ENCODE results near the gene DMD.
"Not testable (repeated sequence)": the region's sequence is repeated elsewhere in the genome, so short reads cannot be mapped to it uniquely, and the experiment has no call there.

DMD gene

DNA sequence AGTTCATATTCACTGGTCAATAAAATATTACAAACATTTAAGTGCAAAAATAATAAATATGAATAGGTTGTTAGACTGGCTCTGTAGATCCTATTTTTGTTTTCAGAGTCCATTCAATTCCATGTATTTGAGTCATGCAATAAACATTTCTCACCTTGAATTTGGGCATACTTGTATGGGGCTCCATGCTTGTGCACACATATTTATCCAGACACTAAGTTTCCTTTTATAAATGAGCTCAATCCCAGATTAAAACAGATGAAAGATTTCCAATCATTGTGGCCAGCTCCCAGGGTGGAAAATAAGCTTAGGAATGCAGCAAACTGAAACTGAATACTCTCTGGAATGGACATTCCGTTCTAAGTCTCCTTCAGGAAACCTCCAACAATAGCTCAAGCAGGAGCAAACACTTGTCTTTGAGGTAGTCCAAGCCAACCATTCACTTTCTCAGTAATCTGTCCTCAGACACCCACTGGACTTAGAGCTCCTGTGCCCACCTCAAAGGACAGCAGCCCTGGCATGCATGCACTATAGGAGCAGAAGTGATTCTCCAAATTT lies 16.4 kb downstream of the DMD start:
- H3K9ac ChIP-seq, result no peak overlapping the region
- H3K4me1 ChIP-seq, result no peaks in the 10 kb centered on the region
- no peaks in the 10 kb centered on the region for H4K20me1 ChIP-seq
- H3K4me3 ChIP-seq, result no peak overlapping the region
- no peak overlapping the region for H3K4me2 ChIP-seq
- TF ChIP-seq Cebpa-rat (IDR thresholded peaks at IDR 0.05), result no peak
- no peaks in the 10 kb centered on the region for H3K9me3 ChIP-seq
- no peaks in the 10 kb centered on the region for H3K36me3 ChIP-seq
- H3K27me3 ChIP-seq, result peaks cover 75% of the 10 kb centered on the region
- no peak overlapping the region for H3K27ac ChIP-seq

DNA sequence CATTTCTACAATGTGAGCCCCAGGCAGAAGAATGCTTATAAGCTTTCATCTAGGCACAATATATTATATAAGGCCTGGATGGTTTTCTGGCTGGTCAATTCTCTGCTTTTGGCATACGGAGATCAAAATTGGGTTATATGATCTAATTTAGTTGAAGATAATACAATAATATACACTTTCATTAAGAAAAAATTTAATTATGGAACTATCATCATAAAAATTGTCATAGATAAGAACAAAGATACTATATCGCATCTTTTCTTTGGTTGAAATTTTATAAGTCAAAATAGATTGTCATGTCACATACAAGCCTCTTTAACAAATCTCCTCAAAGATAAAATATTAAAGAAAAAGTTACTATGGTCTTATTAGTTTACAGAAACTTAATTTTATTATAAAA lies 17.1 kb downstream of the DMD start:
- Histone ChIP-seq H3K9me3 (no peaks in the 10 kb centered on the region), H3K36me3 (no peaks in the 10 kb centered on the region), H4K20me1 (no peaks in the 10 kb centered on the region), H3K27me3 (peaks cover 76% of the 10 kb centered on the region), H3K9ac (no peak overlapping the region), H3K4me3 (no peak overlapping the region), H3K27ac (no peak overlapping the region), H3K4me1 (no peaks in the 10 kb centered on the region), H3K4me2 (no peak overlapping the region)
- TF ChIP-seq Cebpa-rat (IDR thresholded peaks at IDR 0.05), result no peak

DNA sequence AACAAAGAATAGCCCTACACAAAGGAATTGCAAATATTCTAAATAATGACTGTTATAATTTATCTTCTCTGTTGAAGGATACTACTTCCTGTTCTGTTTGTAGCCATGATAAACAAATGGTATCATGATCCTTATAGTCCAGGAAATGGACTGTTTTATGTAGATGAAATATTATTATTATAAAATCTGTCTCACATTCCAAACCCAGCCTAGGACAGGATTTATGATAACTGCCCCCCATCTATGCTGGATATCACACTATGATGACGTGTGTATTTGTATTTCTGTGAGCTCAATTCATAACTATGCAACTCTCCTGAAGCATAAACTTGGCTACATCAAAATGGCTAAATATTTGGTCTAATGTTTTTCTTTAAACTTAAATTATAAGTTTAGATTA lies 21.3 kb downstream of the DMD start:
- Histone ChIP-seq H3K4me2 (no peak overlapping the region), H3K27ac (no peak overlapping the region), H3K36me3 (no peaks in the 10 kb centered on the region), H3K9ac (no peak overlapping the region), H3K4me3 (no peak overlapping the region), H4K20me1 (no peaks in the 10 kb centered on the region; the same call in 1 of the 2 replicates), H3K9me3 (no peaks in the 10 kb centered on the region), H3K27me3 (peaks cover 70% of the 10 kb centered on the region), H3K4me1 (no peaks in the 10 kb centered on the region)
- no peak for TF ChIP-seq Cebpa-rat (IDR thresholded peaks at IDR 0.05)

DNA sequence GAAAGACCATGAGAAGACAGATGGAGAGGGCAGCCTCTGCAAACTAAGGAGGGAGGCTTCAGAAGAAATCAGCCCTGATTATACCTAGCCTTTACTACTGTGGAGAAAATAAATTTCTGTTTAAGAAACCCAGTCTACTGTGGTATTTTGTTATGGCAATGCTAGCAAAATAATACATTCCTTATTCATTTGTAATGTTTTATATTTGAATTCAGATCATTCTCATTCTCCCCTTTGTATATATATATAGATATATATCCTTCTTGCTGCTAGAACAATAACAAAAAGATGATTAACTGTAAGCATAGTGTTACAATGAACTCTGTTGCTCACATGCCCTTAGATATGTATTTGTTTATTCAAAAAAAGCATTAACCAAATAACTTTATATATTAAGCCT lies 22.5 kb downstream of the DMD start:
- H3K27ac ChIP-seq, result no peak overlapping the region
- no peak overlapping the region for H3K4me3 ChIP-seq
- H3K4me1 ChIP-seq, result peaks cover 4% of the 10 kb centered on the region

DNA sequence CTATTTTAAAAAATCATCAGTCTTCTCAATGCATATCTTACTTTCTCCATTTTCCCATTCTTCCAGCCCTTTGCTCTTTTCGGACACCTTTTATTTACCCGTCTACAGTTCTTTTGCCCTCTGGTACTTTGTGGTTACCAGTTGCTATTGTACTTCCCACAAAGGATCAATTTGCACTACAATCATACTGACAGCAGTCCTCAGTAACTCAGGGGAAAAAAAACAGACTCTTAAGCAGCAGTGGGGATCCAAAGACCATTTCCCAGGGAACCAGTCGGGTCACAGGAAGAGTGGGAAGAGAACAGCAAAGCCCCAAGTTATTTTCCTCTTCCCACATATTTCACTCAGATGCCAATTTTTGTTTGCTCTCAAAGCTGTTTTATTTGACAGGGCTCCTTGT lies 23.1 kb downstream of the DMD start:
- Histone ChIP-seq H3K4me3 (no peak overlapping the region), H3K4me1 (peaks cover 9% of the 10 kb centered on the region), H3K27ac (no peak overlapping the region), H3K9ac (no peak overlapping the region), H3K9me3 (no peaks in the 10 kb centered on the region), H3K4me2 (no peak overlapping the region), H4K20me1 (no peaks in the 10 kb centered on the region; the same call in 1 of the 2 replicates), H3K36me3 (no peaks in the 10 kb centered on the region), H3K27me3 (peaks cover 78% of the 10 kb centered on the region)
- no peak for TF ChIP-seq Cebpa-rat (IDR thresholded peaks at IDR 0.05)

More for the DNA sequence above, 22.5 kb downstream of the DMD start:
- Histone ChIP-seq H3K27me3 (peaks cover 75% of the 10 kb centered on the region), H3K9me3 (no peaks in the 10 kb centered on the region), H4K20me1 (no peaks in the 10 kb centered on the region; the same call in 1 of the 2 replicates), H3K4me2 (no peak overlapping the region), H3K9ac (no peak overlapping the region), H3K36me3 (no peaks in the 10 kb centered on the region)
- no peak for TF ChIP-seq Cebpa-rat (IDR thresholded peaks at IDR 0.05)

DNA sequence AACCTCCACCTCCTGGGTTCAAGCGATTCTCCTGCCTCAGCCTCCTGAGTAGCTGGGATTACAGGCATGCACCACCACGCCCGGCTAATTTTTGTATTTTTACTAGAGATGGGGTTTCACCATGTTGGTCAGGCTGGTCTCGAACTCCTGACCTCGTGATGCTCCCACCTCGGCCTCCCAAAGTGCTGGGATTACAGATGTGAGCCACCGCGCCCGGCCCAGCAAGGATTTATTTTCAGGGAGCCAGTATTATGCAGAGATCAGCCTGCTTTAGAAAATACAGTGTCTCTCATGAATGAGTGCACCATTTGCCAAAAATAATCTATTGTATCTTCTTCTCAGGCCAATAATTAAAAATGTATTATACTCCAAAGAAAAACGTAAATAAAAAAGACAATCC lies 26.5 kb downstream of the DMD start:
- Histone ChIP-seq H3K4me1 (peaks cover 14% of the 10 kb centered on the region), H3K27me3 (peaks cover 77% of the 10 kb centered on the region)
- H3K27ac ChIP-seq, H3K9me3 ChIP-seq, H3K4me3 ChIP-seq, H3K36me3 ChIP-seq, H3K9ac ChIP-seq, H4K20me1 ChIP-seq, H3K4me2 ChIP-seq: not testable (repeated sequence)

DNA sequence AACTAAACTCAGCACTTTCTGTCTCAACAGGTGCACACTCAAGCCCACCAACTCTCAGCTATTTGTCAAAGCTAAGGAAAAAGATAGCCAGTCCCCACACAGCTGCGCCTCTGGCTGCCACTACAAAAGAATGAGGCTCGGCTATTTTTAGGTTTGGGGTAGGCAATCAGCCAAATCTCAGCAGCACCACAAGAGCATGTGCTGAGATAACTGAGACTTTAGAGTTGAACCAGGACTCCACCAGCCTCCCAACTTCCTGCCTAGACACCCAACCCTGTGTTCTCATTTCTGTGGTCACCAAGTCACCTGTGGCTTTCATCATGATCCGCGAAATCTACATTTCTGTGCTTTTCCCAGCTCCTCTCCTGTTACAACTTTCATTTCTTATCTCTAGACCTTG lies 28.0 kb downstream of the DMD start:
- H3K36me3 ChIP-seq, result no peaks in the 10 kb centered on the region
- peak overlapping the region; percentile 30 for H3K4me2 ChIP-seq
- H3K4me3 ChIP-seq, result no peak overlapping the region
- H3K4me1 ChIP-seq, result peaks cover 14% of the 10 kb centered on the region
- H3K9me3 ChIP-seq, result no peaks in the 10 kb centered on the region
- H3K27me3 ChIP-seq, result peaks cover 72% of the 10 kb centered on the region
- no peak overlapping the region for H3K27ac ChIP-seq
- no peak overlapping the region for H3K9ac ChIP-seq
- no peak for TF ChIP-seq Cebpa-rat (IDR thresholded peaks at IDR 0.05)
- no peaks in the 10 kb centered on the region; the same call in 1 of the 2 replicates for H4K20me1 ChIP-seq

DNA sequence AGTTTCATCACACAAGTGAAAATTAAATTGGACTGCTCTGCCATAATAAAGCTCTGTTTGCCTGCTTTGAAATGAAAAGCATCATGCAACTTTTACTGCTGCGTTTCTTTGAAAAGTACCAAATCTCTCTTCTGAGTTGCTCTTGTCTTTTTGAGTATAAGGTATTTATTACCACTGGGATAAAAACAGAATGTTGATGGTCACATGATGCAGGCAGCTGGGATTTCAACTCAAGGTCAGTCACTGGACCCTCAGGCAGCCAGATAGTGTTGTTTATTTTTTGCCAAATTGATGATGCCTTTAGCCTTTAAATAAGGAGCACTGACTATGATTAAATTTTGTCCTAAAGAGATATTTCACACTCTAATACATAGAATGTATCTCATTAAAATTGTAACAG lies 32.7 kb downstream of the DMD start:
- Histone ChIP-seq H3K4me3 (no peak overlapping the region), H3K4me1 (peaks cover 9% of the 10 kb centered on the region), H3K27ac (no peak overlapping the region), H3K9ac (no peak overlapping the region), H4K20me1 (no peaks in the 10 kb centered on the region; the same call in 1 of the 2 replicates), H3K9me3 (no peaks in the 10 kb centered on the region), H3K36me3 (no peaks in the 10 kb centered on the region), H3K4me2 (no peak overlapping the region), H3K27me3 (peaks cover 82% of the 10 kb centered on the region)
- TF ChIP-seq Cebpa-rat (IDR thresholded peaks at IDR 0.05), result no peak

DNA sequence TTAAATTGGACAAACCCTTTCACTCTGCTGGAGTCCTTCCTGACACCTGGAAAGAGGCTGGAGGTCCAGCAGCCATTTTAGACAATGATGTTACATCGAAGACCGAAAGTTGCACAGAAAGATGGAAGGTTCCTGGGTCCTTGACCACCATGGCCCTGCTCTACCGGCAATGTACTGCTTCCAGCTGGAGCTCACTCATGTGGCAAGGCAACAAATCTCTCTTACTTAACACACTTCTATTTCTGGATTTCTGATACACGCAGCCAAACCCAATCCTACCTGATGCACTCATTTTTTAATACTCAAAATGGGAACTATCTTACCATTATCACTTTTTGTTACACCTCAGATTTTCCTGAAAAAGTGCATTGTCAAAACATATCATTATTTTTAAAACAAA lies 33.1 kb downstream of the DMD start:
- H3K9ac ChIP-seq, result no peak overlapping the region
- H3K36me3 ChIP-seq, result no peaks in the 10 kb centered on the region
- H3K9me3 ChIP-seq, result no peaks in the 10 kb centered on the region
- H3K4me3 ChIP-seq, result no peak overlapping the region
- no peaks in the 10 kb centered on the region; the same call in 1 of the 2 replicates for H4K20me1 ChIP-seq
- no peak overlapping the region for H3K4me2 ChIP-seq
- TF ChIP-seq Cebpa-rat (IDR thresholded peaks at IDR 0.05), result no peak
- H3K27me3 ChIP-seq, result peaks cover 78% of the 10 kb centered on the region
- peaks cover 6% of the 10 kb centered on the region; the same call in 1 of the 2 replicates for H3K4me1 ChIP-seq
- no peak overlapping the region for H3K27ac ChIP-seq

DNA sequence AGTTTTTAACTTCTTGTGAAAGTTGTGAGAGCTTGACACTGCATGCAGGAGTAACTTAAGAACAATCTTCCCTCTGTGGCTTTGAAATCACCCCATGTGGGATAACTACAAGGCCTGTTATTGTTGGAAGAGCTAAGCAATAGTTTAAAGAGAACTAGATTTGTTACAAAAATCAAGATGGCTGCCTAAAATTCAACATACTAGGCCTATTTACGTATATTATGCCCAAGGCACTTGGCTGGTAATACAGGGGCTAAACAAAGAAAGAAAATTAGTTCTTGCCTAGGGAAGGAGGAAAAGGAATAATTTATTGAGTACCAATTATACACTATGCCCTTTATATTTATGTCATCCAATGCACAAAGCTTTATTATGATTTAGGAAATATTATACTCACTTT lies 36.1 kb downstream of the DMD start:
- peaks cover 82% of the 10 kb centered on the region for H3K27me3 ChIP-seq
- H3K4me3 ChIP-seq, result no peak overlapping the region
- no peak overlapping the region for H3K9ac ChIP-seq
- H4K20me1 ChIP-seq, result no peaks in the 10 kb centered on the region; the same call in 1 of the 2 replicates
- no peaks in the 10 kb centered on the region for H3K9me3 ChIP-seq
- H3K36me3 ChIP-seq, result no peaks in the 10 kb centered on the region
- H3K4me2 ChIP-seq, result no peak overlapping the region
- peaks cover 19% of the 10 kb centered on the region for H3K4me1 ChIP-seq
- H3K27ac ChIP-seq, result no peak overlapping the region
- no peak for TF ChIP-seq Cebpa-rat (IDR thresholded peaks at IDR 0.05)

DNA sequence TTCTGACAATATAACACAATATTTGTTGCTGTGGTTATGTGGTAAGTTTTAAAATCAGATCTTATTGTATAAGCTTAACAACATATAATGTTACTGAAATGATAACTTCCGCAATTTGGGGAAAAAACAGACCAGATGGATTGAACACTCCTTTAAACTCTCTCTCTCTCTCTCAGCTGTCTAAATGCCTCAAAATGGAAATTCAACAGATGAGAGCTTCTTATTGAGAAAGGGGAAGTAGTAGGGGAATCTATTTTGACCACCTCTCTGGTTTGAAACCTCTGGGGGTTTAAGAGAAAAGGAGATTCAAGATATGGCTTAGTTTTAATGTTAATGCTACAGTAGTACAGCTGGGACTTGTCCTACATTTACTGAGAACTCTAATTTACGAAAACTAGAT lies 40.3 kb downstream of the DMD start:
- H3K9me3 ChIP-seq, result no peaks in the 10 kb centered on the region
- TF ChIP-seq Cebpa-rat (IDR thresholded peaks at IDR 0.05), result no peak
- H3K4me2 ChIP-seq, result peak overlapping the region; percentile 49
- no peak overlapping the region for H3K9ac ChIP-seq
- no peaks in the 10 kb centered on the region for H3K36me3 ChIP-seq
- no peaks in the 10 kb centered on the region for H4K20me1 ChIP-seq
- H3K4me1 ChIP-seq, result peaks cover 19% of the 10 kb centered on the region
- peaks cover 87% of the 10 kb centered on the region for H3K27me3 ChIP-seq
- H3K27ac ChIP-seq, result no peak overlapping the region
- no peak overlapping the region; the same call in 1 of the 2 replicates for H3K4me3 ChIP-seq
